OCI-LY3 (cell line): ENCODE data around the gene VTA1.

Experiments
- EZH2phosphoT487 ChIP-seq: fragments of 200-600 bp; shearing (Covaris generic); IDR thresholded peaks from 2 replicates; pipeline ENCODE4 v1.6.1; 2018; ENCODE audit warnings: antibody characterized with exemption, mixed run types, low read depth
- TF ChIP-seq, protein P1 (sequence below): fragments of 200-600, 300-600 bp; sonication (generic); IDR thresholded peaks from 2 replicates; pipeline ENCODE4 v1.5.1; 2014; ENCODE audit warnings: antibody characterized with exemption, low read length, low read depth

DNA sequence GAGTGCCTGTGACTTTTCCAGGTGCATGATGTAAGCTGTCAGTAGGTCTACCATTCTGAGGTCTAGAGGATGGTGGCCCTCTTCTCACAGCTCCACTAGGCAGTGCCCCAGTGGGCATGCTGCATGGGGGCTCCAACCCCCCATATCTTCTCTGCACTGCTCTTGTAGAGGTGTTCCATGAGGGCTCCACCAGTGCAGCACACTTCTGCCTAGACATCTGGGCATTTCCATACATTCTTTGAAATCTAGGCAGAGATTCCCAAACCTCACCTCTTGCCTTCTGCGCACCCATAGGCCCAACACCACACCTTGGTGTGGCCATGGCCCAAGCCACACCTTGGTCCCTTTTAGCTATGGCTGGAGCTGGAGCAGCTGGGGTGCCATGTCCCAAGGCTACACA, 66.3 kb downstream of the VTA1 start:
- TF ChIP-seq, protein P1, sequence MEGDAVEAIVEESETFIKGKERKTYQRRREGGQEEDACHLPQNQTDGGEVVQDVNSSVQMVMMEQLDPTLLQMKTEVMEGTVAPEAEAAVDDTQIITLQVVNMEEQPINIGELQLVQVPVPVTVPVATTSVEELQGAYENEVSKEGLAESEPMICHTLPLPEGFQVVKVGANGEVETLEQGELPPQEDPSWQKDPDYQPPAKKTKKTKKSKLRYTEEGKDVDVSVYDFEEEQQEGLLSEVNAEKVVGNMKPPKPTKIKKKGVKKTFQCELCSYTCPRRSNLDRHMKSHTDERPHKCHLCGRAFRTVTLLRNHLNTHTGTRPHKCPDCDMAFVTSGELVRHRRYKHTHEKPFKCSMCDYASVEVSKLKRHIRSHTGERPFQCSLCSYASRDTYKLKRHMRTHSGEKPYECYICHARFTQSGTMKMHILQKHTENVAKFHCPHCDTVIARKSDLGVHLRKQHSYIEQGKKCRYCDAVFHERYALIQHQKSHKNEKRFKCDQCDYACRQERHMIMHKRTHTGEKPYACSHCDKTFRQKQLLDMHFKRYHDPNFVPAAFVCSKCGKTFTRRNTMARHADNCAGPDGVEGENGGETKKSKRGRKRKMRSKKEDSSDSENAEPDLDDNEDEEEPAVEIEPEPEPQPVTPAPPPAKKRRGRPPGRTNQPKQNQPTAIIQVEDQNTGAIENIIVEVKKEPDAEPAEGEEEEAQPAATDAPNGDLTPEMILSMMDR, result no peak
- TF ChIP-seq EZH2phosphoT487, result no peak
